ENCODE measurements around the gene ING1.
"Not testable (repeated sequence)": the region's sequence is repeated elsewhere in the genome, so short reads cannot be mapped to it uniquely, and the experiment has no call there.

Gene ING1, protein sequence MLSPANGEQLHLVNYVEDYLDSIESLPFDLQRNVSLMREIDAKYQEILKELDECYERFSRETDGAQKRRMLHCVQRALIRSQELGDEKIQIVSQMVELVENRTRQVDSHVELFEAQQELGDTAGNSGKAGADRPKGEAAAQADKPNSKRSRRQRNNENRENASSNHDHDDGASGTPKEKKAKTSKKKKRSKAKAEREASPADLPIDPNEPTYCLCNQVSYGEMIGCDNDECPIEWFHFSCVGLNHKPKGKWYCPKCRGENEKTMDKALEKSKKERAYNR

DNA sequence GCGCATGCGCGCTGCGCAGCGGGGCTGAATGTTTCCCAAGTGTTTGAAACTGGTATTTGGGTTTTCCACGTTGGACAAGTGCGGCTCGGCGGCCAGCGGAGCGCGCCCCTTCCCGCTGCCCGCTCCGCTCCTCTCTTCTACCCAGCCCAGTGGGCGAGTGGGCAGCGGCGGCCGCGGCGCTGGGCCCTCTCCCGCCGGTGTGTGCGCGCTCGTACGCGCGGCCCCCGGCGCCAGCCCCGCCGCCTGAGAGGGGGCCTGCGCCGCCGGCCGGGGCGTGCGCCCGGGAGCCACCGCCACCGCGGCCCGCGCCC lies at the start of gene ING1:
Gene ING1, plus strand, starts transcription at position 59 of the 311 bp plus-strand sequence. CDS start 450 bp downstream, outside the sequence.
- DNase-seq (ENCODE audit: low spot score): no peak

DNA sequence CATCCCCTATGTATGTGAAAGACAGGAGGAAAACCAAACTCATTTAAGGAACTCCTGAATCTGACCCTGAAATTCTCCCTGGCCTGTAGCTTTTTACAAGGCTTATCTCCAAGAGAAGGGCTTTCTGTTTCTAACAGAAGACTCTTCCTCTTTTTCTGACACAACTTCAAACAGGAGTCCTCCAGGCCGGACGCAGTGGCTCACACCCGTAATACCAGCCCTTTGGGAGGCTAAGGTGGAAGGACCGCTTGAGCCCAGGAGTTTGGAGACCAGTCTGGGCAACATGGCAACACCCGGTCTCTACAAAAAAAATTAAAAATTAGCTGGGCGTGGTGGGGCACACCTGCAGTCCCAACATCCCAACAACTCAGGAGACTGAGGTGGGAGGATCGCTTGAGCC lies 49.5 kb upstream of the ING1 start:
- no peak for DNase-seq (ENCODE audit: low spot score)

DNA sequence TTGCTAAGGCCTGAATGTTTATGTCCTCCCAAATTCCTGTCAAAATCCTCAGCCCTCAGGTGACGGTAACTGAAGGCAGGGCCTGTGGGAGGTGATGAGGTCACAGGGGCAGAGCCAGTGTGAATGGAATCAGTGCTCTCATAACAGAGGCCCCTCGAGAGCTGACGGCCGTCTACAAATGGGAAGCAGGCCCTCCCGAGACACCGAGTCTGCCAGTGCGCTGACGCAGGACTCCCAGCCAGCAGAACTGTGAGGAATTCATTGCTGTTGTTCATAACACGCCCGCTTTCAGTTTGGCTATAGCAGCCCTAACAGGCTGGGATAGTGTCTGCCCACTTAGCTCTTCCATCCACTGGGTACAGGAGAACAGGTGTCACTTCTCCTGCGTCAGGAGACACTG lies 48.8 kb upstream of the ING1 start:
- DNase-seq (ENCODE audit: low spot score): no peak

DNA sequence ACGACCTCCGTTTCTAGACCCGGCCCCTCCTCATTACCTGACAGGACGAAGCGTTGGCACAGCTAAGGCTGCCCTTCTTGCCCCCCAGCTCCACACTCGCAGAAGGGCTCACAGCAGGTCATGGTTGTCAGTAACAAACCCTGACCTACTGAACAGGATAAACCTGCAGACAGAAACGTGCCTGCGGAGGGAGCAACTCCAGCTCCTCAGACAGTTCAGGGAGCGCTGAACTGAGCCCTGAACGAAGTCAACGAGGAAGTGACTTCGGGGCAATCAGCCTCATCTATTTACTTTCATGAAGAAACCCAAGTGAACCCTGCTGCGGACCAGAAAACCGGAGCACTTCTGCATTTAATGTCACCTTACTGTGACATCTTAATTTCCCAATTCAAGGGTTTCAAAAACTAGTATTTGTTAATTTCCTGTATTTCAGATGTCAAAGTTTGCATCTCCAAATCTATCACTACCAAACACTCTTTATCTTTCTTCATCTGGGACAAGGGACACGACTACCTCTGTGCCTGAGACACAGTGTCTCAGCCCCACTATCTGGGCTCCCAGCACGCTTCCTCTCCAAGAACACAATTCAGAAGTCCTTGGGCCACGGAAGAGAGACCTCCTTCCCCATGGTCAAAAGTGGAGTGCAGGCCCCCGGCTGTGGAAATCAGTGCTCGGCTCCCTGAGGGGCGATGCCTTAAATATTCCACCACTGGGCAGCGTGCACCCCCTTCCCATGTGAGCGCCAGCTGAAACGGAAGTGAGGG lies 47.8 kb upstream of the ING1 start:
- no peak for DNase-seq (ENCODE audit: low spot score)

DNA sequence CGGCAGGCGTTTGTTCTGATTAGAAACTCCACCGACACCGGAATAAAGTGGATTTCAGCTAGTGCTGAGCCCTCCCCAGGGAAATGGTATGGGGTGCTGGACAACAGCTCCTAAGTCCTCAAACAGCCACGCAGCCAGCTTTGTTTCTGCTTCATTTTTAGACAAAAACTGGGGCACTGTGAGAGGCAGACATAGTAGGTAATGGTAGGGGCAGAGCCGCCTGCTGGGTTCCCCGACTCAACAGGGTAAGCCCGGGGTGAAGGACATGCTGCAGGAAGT lies 47.3 kb upstream of the ING1 start:
- DNase-seq (ENCODE audit: low spot score): no peak

DNA sequence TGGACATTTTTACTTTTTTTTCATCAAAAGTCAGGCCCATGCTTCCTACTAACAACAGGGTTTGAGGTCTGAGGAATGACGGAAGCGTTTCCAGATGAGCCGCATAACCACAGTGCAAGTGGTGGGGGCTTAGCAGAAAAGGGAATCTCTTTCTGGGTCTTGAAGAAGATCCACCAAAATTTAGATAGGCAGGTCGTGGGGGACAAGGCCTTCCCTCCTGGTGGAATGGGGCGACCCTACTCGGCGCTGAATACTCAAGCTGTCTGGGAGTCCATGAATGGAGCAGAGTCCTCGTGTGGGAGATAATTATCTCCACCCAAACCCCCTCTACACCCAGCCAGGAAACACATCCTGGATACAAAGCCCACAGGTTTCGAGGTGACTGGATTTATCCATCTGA lies 44.5 kb upstream of the ING1 start:
- no peak for DNase-seq (ENCODE audit: low spot score)

DNA sequence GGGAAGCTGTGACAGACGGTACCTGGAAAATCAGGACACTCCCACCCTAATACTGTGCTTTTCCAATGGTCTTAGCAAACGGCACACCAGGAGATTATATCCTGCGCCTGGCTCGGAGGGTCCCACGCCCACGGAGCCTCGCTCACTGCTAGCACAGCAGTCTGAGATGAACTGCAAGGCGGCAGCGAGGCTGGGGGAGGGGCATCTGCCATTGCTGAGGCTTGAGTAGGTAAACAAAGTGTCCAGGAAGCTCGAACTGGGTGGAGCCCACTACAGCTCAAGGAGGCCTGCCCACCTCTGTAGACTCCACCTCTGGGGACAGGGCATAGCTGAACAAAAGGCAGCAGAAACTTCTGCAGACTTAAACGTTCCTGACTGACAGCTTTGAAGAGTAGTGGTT lies 43.7 kb upstream of the ING1 start:
- not testable (repeated sequence) for DNase-seq (ENCODE audit: low spot score)

DNA sequence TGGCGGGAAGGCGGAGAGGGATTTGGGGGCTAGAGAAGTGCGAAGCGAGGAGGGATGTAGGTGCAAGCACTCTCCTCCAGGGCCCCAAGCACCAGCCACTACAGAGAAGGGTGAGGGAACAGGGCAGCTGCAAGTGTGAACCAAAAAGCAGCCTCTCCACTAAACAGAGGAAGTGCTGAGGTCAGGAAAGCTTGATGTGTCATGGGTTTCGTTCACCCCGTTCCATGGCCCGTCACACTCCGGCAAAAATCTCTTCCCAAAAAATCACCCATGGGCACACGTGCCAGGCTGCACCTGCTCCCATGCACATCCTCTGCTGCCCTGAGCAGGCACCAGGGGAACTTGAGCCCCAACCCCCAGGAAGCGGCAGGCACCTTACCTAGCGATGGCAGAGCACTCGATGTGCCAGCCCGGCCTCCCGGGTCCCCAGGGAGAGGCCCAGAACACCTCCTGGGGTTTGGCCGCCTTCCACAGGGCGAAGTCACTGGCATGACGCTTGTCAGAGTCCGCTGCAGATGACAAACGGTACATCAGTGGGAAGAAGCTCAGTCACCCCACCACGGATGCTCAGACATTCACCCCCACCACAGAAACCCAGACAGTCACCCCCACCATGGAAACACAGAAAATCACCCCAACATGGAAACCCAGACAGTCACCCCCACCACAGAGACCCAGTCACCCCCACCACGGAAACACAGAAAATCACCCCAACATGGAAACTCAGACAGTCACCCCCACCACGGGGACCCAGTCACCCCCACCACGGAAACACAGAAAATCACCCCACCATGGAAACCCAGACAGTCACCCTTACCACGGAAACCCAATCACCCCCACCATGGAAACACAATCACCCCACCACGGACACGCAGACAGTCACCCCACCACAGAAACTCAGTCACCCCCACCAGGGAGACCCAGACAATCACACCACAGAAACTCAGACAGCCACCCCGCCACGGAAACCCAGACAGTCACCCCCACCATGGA lies 36.6 kb upstream of the ING1 start:
- peak; percentile 76 for DNase-seq (ENCODE audit: low spot score)

DNA sequence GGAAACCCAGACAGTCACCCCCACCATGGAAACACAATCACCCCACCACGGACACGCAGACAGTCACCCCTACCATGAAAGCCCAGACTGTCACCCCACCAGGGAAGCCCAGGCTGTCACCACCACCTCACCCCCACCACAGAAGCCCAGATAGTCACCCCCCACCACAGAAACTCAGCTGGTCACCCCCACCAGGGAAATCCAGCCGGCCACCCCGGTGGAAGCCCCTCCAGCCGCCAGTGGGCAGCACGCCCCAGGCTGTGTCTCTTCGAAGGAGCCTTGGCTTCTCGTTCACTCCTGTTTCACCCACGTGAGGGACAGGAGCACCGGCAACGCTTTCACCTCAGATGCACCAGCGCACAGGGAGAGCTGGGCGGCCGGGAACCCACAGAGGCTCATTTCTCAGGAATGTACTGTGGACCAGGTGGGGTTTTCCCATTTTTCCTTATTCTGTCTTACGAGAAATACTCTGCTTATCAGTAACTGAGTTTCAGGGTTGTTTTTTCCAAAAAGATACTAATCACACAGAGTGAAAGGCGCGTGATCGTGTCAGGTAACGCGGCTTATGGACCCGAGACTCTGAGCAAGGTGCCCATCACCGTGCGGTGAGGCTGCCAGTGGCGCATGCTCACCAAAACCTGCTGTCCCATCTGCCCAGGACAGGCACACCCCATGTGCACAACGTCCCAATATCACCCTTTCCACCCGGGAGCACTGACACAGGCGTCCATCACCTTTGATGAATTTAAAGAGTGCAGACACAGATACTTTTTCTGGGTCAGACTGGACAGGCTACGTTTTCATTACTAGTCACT lies 35.6 kb upstream of the ING1 start:
- no peak for DNase-seq (ENCODE audit: low spot score)

DNA sequence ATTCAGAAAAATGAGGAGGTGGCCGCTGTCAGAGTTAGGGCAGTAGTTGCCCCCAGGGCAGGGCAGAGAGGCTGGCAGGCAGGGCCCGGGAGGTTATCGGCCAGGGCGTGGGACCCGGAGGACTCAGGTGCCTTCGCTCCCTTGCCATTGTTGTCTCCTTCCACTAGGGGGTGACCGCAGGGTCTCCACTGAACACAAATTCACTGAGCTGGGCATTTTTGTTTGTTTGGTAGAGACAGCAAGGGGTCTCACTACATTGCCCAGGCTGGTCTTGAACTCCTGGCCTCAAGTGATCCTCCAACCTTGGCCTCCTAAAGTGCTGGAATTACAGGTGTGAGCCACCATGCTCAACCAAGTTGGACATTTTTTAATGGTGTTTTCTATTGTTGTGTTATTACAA lies 32.6 kb upstream of the ING1 start:
- peak; percentile 33 for DNase-seq (ENCODE audit: low spot score)

DNA sequence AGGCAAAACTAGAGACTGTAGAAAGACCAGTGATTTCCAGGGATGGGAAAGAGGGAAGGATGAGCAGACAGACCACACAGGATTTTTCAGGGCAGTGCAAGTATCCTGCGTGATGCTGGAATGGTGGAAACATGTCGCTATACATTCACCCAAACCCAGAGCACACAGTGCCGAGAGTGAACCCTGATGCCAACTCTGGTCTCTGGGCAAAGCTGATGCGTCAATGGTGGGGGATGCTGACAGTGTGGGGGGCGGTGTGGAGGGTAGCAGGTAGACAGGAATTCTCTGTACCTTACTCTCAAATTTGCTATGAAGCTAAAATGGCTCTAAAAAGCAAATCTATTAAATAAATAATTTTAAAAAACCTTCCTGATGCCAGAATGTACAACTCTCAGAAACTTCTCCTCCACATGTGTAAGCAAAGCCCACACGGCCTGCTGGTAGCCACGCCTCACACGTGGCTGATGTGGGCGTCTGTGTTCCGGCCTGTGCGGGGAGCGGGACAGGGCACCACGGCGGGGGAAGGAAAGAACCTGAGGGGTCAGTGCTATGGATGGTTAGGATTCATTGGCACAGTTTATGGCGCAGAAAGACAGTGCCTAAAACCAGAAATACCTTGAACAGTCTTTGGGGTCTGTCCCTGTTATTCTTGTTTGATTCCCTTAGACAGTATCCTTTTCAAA lies 31.5 kb upstream of the ING1 start:
- DNase-seq (ENCODE audit: low spot score): no peak

DNA sequence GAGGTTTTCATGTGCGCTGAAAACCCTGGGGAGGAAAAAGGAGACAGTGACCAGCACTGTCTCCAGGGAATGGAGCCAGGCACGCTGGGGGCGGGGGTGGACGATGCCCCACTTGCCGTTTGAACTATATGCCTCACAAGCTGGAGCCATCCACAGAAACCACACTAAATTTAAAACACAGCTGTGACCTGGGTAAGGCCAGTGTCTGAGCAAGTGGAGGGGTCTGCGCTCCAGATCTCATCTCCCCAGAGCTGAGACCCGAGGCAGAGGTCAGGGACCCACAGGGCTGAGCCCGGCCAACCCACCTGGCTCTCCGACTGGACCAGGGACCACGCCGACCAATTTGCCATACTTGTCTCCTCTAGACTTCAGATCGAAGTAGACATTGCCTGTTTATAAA lies 30.8 kb upstream of the ING1 start:
- no peak for DNase-seq (ENCODE audit: low spot score)

DNA sequence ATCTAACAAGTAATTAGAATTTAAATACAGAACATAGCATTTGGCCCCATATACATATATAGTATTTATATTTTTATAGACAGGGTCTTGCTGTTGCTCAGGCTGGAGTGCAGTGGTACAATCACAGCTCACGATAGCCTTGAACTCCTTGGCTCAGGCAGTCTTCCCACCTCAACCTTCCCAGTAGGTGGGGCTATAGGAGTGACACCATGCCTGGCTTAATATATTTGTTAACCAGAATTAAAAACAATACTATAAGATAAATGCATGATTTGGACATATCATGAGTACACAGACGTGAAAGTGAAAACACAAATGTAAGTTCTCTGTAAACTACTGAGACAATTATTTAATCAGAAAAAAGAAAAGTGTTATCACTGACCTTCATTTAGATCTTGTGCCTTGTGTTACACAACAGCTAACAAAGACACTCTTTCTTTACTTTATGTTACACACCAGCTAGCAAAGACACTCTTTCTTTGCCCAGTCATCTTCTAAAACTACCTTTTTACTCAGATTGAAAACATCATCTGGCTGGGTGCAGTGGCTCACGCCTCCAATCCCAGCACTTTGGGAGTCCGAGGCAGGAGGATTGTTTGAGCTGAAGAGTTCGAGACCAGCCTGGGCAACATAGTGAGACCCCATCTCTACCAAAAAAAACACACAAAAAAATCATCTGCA lies 30.2 kb upstream of the ING1 start:
- no peak for DNase-seq (ENCODE audit: low spot score)

DNA sequence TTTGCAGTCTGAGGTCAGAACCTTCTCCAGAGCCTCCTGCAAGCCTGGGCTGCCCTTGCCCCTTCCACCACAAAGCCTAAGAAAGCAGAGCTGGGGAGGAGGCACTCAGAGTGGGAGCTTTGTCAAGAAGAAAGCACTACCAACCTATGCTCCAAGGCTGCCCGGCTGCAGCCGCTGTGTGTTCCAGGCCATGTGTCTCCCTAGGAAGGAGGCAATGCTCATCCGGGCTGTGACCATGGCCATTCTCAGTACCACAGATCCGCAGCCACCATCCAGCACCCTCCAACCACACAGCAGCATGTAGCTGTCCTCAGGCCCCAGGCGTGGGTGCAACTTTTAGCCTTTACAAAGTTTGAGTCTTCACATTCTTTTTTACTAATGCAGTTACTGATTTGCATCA lies 29.6 kb upstream of the ING1 start:
- no peak for DNase-seq (ENCODE audit: low spot score)

DNA sequence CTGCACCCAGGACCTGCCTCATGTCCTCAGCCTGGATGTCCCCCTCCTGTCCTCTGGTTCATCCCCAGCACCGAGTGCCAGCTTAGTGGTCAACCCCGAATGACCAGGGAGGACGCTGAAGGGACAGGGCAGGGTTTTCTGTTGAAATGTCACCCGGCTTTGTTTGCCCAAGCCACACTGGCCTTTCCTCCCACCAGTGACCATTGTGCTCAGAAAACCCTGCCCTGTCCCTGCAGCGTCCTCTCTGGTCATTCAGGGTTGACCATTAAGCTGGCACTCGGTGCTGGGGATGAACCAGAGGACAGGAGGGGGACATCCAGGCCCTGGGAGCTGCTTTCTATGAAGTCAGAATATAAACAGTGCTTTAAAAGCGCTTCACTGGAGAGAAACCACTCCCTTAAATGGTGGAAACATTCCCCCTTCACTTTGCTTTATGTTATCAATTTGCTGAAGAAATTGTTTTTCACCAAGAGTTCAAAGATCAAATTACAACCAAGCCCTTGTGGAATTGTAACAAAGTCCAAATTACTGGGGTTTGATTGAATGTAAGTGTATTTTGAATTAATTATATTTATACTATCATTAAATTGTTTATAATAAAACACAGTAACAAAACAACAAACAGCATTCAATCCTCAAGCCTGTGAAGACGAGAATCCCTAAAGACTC lies 29.0 kb upstream of the ING1 start:
- DNase-seq (ENCODE audit: low spot score): no peak

DNA sequence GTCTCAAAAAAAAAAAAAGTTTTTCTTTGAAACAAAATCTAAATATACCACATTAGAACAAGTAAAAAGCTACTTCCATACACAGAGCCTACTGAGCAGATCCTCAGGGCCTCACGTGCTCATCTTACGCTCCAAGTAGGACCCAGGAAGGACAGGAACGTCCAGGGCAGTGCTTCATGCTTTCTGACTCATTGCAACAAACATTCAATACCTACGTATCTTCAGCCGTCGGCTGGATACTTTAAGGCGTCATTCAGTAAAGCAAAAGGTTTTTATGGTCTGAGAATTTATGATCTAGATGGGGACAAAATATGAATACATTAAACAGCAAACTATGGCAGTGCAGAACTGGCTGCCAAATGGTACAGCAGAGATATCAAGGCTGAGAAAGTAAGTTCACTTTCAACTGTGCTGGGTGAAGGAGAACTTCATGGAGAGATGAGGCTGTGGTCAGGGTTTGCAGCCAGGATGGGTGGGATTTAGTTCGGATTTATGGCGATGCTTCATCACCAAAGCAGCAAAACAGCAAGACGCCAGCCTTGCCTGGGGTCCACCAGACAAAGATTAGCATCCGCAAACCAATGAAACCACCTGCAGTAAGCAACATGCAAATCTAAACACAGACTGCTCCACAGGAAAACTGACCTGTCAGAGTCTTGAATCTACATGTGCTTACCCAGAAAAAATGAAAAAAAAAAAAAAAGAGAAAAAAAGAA lies 28.0 kb upstream of the ING1 start:
- no peak for DNase-seq (ENCODE audit: low spot score)

DNA sequence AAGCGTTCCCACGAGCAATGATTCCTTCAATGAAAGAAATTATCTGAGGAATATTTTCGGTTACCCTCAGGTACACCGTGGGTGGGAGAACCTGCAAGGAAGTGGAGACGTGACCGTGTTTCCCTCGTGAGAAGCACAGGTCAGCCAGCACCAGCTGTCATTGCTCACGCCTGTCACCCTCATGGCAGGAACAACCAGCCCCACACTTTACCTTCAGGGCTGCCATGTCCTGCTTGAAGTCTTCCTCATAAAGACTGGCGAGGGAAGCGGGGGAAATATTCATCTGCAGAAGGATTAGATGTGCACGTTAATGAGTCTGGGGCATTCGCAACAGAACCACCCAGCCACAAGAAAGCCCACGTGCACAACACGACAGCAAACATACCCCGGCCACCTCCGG lies 25.8 kb upstream of the ING1 start:
- DNase-seq (ENCODE audit: low spot score): no peak

DNA sequence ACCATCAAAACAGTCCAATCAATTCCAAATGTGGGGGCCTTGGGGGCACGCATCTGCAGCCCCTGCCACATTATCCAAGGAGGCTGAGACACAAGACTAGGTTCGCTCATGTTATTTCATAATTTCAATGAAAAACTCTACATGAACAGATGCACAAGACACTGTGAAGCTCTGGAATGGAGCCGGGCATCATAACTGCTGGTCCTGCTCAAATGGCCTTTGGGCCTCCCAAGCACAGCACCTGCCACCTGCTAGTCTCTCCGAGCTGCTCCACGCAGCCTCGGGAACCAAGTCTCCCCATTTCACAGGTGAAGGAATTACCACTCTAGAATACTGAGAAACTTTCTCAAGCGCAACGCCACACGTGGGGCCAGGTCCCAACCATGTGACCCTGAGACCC lies 24.5 kb upstream of the ING1 start:
- no peak for DNase-seq (ENCODE audit: low spot score)

DNA sequence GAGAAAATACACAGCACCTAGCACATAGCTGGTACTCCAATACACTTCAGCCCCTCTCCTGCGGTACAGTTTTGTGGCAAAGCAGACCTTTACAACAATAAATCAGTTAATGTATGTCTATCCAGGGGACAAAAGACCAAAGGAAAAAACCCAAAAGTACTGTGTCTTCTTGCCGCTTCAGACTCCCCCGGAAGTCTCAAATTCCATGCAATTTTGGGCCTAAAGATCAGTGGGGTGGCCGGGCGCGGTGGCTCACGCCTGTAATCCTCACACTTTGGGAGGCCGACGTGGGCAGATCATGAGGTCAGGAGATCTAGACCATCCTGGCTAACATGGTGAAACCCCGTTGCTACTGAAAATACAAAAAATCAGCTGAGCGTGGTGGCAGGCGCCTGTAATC lies 23.8 kb upstream of the ING1 start:
- no peak for DNase-seq (ENCODE audit: low spot score)

DNA sequence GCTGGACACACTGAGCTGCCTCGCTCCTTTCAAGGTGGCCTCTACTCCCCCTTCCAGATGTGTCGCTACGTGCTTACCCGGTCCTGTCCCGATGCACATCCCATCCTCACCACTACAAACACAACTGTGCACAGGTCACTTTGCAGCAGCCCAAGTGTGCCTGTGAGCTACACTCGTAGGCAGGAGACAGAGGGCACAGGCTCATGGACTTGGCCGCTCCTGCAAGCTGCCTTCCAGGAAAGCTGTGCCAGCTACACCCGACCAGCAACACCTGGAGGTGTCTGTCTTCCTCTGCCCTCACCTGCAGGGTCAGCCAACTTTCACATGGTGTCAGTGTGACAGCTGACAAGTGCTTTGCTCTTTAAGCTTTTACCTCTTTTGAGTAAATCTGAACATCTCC lies 23.0 kb upstream of the ING1 start:
- no peak for DNase-seq (ENCODE audit: low spot score)

Data from germinal center (tissue), 1 donor.